Activated naive CD4-positive, alpha-beta T cell (primary cell): ENCODE data around the gene SCUBE3.

ENCODE experiments used
- DNase-seq, 4 experiments: peaks; one replicate each; lab custom pipeline; 2025; lab: John Stamatoyannopoulos, UW

SCUBE3 gene

GRCh38 chr6:35213298-35213791, 411 bp upstream of the SCUBE3 start:
- DNase-seq: no peak

GRCh38 chr6:35214869-35215664, 1.3 kb downstream of the SCUBE3 start:
- no peak for DNase-seq

- no peak for DNase-seq
Measured at GRCh38 chr6:35215665-35216411, 2.1 kb downstream of the SCUBE3 start.

GRCh38 chr6:35216412-35216732, 2.6 kb downstream of the SCUBE3 start:
- DNase-seq: no peak

- DNase-seq: no peak
Measured at GRCh38 chr6:35216851-35217811, 3.4 kb downstream of the SCUBE3 start.

- DNase-seq: no peak
Measured at GRCh38 chr6:35218021-35218420, 4.3 kb downstream of the SCUBE3 start.

GRCh38 chr6:35218456-35218855, 4.7 kb downstream of the SCUBE3 start:
- no peak for DNase-seq

GRCh38 chr6:35219683-35220326, 6.0 kb downstream of the SCUBE3 start:
- DNase-seq: no peak

- DNase-seq: no peak
Measured at GRCh38 chr6:35220711-35221110, 7.0 kb downstream of the SCUBE3 start.

- no peak for DNase-seq
Measured at GRCh38 chr6:35223396-35223795, 9.6 kb downstream of the SCUBE3 start.

- no peak for DNase-seq
Measured at GRCh38 chr6:35224720-35225119, 11.0 kb downstream of the SCUBE3 start.

- no peak for DNase-seq
Measured at GRCh38 chr6:35228481-35228880, 14.7 kb downstream of the SCUBE3 start.

- DNase-seq: no peak
Measured at GRCh38 chr6:35229304-35229703, 15.5 kb downstream of the SCUBE3 start.

- no peak for DNase-seq
Measured at GRCh38 chr6:35230498-35230897, 16.7 kb downstream of the SCUBE3 start.

- no peak for DNase-seq
Measured at GRCh38 chr6:35230950-35231349, 17.2 kb downstream of the SCUBE3 start.

- no peak for DNase-seq
Measured at GRCh38 chr6:35231563-35231962, 17.8 kb downstream of the SCUBE3 start.

- DNase-seq: no peak
Measured at GRCh38 chr6:35234901-35235300, 21.1 kb downstream of the SCUBE3 start.

- no peak for DNase-seq
Measured at GRCh38 chr6:35236223-35236622, 22.5 kb downstream of the SCUBE3 start.

GRCh38 chr6:35237476-35237875, 23.7 kb downstream of the SCUBE3 start:
- no peak for DNase-seq

- DNase-seq: no peak
Measured at GRCh38 chr6:35238843-35239289, 25.1 kb downstream of the SCUBE3 start.

- no peak for DNase-seq
Measured at GRCh38 chr6:35239581-35239980, 25.8 kb downstream of the SCUBE3 start.
